Activated naive CD8-positive, alpha-beta T cell treated with anti-CD3 and anti-CD28 coated beads, Interleukin-2, amount 50 U/mL, for 24 hours (primary cell): ENCODE results near the gene DGCR2.

Source experiments
- ATAC-seq: fragments of 150-1000 bp; cut with Tn5 transposase; one replicate; pipeline ENCODE4 v1.10.0; 2021
- DNase-seq: peaks from one replicate; pipeline ENCODE4 v3.0.0; 2021
- H3K27ac Mint-ChIP-seq: one replicate; pipeline ENCODE4 v1.8.0; 2021; ENCODE audit warnings: mild to moderate bottlenecking, mixed read lengths
- H3K27me3 Mint-ChIP-seq: one replicate; pipeline ENCODE4 v1.8.0; 2021; ENCODE audit warnings: mixed read lengths
- H3K36me3 Mint-ChIP-seq: one replicate; pipeline ENCODE4 v1.8.0; 2021; ENCODE audit warnings: low read depth, mixed read lengths
- H3K4me1 Mint-ChIP-seq: one replicate; pipeline ENCODE4 v1.8.0; 2021; ENCODE audit warnings: mixed read lengths
- H3K4me3 Mint-ChIP-seq: one replicate; pipeline ENCODE4 v1.8.0; 2021; ENCODE audit warnings: mild to moderate bottlenecking, moderate library complexity, mixed read lengths
- H3K9me3 Mint-ChIP-seq: one replicate; pipeline ENCODE4 v1.8.0; 2021; ENCODE audit warnings: mixed read lengths

DGCR2 gene

DNA sequence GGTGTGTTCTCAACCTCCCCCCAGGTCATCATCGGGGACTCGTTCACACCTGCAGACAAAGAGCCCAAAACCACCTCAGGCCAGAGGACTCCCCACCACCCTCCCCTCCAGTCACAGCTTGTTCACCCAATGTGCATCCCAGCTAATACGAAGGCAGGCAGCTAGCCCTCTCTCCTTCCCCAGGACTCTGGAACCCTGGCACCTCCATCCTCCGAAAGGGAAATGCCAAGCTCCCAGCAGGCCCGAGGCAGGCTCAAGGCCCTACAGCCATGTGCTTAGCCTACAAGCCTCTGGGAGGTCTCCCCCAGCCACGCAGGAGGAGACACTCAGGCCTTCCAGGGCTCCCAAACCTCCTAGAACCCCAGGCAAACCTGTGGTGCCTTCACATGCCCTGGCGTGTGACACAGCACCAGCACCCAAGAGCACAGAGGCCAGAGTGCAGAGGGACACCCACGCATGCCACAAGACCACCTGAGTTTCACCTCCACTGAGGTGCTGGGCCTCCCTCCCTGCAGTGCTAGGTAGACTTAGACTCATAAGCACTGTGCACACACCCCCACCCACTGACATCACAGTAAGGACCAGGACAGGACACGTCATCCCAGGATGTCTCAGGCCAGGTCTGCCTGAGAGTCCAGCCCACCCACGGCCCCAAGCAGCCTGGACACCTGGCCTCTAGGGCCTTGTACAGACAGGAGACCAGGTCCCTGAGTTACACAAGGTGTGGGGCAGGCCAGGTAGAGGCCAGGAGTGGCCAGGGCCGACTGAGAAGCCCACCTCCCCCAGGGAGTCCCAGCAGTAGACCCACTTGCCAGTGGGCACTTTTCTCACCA is 15.4 kb upstream of the DGCR2 start:
- Mint-ChIP-seq H3K4me1 (peaks cover under 1% of the 10 kb centered on the region), H3K4me3 (no peak overlapping the region), H3K9me3 (no peaks in the 10 kb centered on the region), H3K27me3 (no peaks in the 10 kb centered on the region), H3K27ac (no peak overlapping the region), H3K36me3 (peaks cover 20% of the 10 kb centered on the region)
- DNase-seq (no peak), ATAC-seq (no peak)

DNA sequence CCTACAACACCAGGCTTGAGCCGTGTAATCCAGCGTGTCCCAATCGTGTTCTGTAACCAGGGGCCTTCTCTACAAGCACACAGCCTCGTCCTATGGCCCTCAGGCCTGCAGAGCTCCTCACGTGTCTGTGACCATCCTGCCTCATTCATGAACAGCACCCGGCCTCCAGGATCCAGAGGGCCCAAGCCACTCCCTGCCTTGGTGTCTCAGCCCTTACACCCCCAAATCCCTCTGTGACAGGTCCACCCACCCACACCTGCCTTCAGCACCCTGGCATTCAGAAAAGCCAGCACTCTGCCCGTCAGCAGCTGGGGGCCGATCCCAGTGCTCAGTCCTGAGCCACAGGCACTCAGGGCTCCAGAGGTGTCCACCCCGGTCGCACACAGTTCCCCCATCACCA is 14.7 kb upstream of the DGCR2 start:
- H3K4me3 Mint-ChIP-seq = no peak overlapping the region
- H3K4me1 Mint-ChIP-seq = no peaks in the 10 kb centered on the region
- H3K27ac Mint-ChIP-seq = no peak overlapping the region
- no peaks in the 10 kb centered on the region for H3K9me3 Mint-ChIP-seq
- no peaks in the 10 kb centered on the region for H3K27me3 Mint-ChIP-seq
- H3K36me3 Mint-ChIP-seq = peaks cover 20% of the 10 kb centered on the region
- no peak for DNase-seq
- ATAC-seq = no peak

DNA sequence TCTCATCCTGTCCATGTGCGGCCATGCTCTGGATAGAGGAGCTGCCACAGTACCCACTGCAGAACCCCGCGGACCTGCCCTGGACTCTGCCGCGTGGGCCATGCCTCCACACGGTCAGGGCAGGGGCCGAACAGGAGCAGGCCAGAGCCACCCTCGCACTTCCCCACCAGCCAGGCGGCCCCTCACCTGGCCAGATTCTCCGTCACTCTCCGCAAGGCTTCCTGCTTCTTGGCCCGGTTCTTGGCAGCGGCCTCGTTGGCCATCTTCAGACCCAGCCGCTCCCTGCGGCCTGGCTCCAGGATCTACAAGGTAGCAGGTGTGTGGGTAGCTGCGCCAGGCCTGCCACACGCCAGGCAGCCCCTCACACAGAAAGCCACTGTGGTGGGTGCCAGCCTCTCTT is 12.7 kb upstream of the DGCR2 start:
- Mint-ChIP-seq H3K9me3 (no peaks in the 10 kb centered on the region), H3K27me3 (no peaks in the 10 kb centered on the region)

DNA sequence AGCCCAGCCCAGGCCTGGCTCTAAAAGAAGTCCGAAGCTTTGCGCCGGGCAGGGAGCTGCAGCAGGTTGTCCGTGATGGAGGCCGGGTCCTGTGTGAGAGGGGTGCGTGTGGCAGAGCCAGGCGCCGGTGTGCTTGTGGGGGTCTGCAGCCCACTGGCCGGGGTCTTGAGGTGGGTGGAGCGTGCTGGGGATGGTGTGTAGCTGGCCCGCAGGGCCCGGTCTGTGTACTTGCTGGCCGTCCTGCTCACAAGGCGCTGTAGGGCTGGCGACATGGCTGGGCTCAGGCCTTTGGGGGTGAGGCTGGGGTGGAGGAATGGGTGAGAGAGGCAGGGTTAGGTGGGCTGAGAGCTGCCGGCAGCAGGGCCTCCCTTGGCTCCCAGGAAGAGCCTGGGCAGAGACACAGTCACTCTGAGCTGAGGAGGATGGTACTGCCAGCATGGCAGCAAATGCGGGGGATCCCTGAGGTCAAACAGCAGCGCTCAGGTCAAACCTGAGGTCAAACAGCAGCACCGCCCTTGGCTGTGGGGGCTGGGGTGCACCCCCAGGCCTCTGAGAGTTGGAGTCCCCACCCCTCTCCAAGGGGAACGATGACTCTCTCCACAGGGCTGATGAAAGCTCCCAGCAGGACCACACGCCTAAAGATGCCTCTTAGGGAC is 12.1 kb upstream of the DGCR2 start:
- Mint-ChIP-seq H3K27me3 (no peaks in the 10 kb centered on the region), H3K4me1 (no peaks in the 10 kb centered on the region), H3K4me3 (no peak overlapping the region), H3K9me3 (no peaks in the 10 kb centered on the region), H3K36me3 (peaks cover 18% of the 10 kb centered on the region), H3K27ac (no peak overlapping the region)
- DNase-seq (no peak), ATAC-seq (no peak)

More for the DNA sequence above, 12.7 kb upstream of the DGCR2 start:
- H3K4me3 Mint-ChIP-seq = no peak overlapping the region
- no peaks in the 10 kb centered on the region for H3K4me1 Mint-ChIP-seq
- ATAC-seq (no peak), DNase-seq (no peak)
- H3K27ac Mint-ChIP-seq = no peak overlapping the region
- H3K36me3 Mint-ChIP-seq = peaks cover 21% of the 10 kb centered on the region

DNA sequence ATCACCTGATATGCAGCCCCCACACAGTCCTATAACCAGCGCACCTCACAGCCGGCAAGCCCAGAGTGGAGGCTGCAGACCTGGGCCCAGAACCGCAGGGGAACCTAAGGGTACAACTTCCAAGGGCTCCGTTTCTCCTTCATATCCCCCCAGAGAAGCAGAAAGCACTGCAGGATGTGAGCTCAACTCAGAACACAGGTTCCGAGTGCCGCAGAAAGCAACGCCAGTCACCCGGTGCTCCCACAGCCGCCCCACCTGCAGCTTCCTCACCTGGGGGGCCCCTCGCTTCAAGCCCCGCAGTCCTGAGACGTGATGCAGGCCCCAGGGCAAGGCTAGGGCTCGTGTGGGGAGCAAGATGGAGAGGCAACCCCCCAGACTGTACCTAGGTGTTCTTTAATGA is 11.3 kb upstream of the DGCR2 start:
- Mint-ChIP-seq H3K4me1 (no peaks in the 10 kb centered on the region), H3K36me3 (peaks cover 17% of the 10 kb centered on the region), H3K27me3 (no peaks in the 10 kb centered on the region), H3K9me3 (no peaks in the 10 kb centered on the region), H3K4me3 (no peak overlapping the region), H3K27ac (no peak overlapping the region)
- DNase-seq (no peak), ATAC-seq (peak; percentile 10)

DNA sequence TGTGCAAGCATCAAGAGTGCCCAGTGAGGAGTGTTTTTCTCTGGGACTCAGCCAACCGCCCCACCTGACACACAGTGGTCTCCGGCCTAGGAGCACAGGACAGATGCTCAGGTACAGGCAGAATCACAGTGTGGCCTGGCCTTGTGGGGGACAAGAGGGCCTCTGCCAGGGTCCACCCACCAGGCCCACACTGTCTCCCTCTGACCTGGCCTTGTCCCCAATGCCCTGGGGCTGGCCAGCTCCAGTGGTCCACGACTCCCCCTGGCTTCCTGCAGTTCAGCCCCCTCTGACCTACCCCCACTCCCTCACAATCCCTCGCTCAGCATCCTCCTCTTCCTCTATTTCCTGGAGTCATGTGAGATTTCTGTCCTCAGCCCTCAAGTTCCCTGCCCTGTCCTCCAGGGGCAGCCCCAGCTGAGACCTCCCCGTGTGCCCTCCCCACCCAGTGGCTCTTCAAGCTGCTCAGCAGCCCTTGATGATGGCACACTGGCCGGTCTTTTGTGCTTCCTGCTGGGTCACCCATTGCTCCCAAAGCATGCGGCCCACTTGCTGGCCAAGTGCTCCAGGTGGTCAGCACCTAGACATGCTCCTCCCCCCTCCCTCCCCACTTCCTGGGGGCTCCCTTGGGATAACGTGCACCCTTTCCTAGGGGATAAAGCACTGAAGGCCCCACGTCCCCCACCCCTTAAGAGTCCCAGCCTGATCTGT is 10.6 kb upstream of the DGCR2 start:
- Mint-ChIP-seq H3K4me3 (no peak overlapping the region), H3K4me1 (no peaks in the 10 kb centered on the region), H3K36me3 (peaks cover 17% of the 10 kb centered on the region), H3K27me3 (no peaks in the 10 kb centered on the region), H3K27ac (no peak overlapping the region), H3K9me3 (no peaks in the 10 kb centered on the region)
- DNase-seq = no peak
- no peak for ATAC-seq

DNA sequence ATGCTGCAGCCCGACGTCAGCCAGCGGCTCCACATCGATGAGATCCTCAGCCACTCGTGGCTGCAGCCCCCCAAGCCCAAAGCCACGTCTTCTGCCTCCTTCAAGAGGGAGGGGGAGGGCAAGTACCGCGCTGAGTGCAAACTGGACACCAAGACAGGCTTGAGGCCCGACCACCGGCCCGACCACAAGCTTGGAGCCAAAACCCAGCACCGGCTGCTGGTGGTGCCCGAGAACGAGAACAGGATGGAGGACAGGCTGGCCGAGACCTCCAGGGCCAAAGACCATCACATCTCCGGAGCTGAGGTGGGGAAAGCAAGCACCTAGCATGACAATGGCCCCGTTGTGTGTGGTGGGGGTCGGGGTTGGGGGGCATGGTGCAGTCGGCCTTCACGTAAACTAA is 9.9 kb upstream of the DGCR2 start:
- Mint-ChIP-seq H3K36me3 (peaks cover 17% of the 10 kb centered on the region), H3K4me3 (no peak overlapping the region), H3K27ac (no peak overlapping the region), H3K27me3 (no peaks in the 10 kb centered on the region), H3K4me1 (no peaks in the 10 kb centered on the region), H3K9me3 (no peaks in the 10 kb centered on the region)
- no peak for ATAC-seq
- no peak for DNase-seq

DNA sequence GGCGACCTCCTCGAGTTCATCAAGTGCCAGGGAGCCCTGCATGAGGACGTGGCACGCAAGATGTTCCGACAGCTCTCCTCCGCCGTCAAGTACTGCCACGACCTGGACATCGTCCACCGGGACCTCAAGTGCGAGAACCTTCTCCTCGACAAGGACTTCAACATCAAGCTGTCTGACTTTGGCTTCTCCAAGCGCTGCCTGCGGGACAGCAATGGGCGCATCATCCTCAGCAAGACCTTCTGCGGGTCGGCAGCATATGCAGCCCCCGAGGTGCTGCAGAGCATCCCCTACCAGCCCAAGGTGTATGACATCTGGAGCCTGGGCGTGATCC is 9.4 kb upstream of the DGCR2 start:
- no peaks in the 10 kb centered on the region for H3K27me3 Mint-ChIP-seq
- no peaks in the 10 kb centered on the region for H3K4me1 Mint-ChIP-seq

DNA sequence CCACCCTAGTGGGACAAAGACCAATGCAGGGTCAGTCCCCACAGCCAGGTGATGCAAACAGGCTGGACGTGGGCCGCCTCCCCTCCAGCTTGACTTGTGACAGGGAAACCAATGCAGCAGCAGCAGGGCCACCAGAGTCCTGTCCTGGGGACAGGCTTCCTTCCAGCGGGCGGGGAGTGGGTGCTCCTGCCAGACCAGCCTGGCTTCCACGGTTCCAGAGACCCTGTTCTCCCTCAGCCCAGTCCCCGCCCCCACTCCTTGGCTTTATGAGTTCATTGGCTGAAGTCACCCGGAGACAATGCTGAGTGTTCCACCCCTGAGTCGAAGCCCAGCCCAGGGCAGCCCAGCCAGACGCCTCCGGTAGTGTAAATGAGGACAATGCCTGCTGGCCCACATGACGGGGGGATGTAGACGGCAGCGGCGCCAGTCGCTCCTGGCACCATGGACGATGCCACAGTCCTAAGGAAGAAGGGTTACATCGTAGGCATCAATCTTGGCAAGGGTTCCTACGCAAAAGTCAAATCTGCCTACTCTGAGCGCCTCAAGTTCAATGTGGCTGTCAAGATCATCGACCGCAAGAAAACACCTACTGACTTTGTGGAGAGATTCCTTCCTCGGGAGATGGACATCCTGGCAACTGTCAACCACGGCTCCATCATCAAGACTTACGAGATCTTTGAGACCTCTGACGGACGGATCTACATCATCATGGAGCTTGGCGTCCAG is 8.9 kb upstream of the DGCR2 start, which contains the start of gene TSSK2:
TSSK2 (plus strand) TSS at position 350 of the 726 bp plus-strand sequence; CDS start at position 442, 92 bp downstream.
- no peak for ATAC-seq
- Mint-ChIP-seq H3K27me3 (no peaks in the 10 kb centered on the region), H3K9me3 (no peaks in the 10 kb centered on the region), H3K4me1 (no peaks in the 10 kb centered on the region), H3K4me3 (no peak within 1 kb of the TSS), H3K27ac (no peak within 1 kb of the TSS), H3K36me3 (peaks cover 11% of the 10 kb centered on the region)
- DNase-seq = no peak

More for the DNA sequence above, 9.4 kb upstream of the DGCR2 start:
- DNase-seq (no peak), ATAC-seq (no peak)
- Mint-ChIP-seq H3K4me3 (no peak overlapping the region), H3K36me3 (peaks cover 15% of the 10 kb centered on the region), H3K9me3 (no peaks in the 10 kb centered on the region), H3K27ac (no peak overlapping the region)

DNA sequence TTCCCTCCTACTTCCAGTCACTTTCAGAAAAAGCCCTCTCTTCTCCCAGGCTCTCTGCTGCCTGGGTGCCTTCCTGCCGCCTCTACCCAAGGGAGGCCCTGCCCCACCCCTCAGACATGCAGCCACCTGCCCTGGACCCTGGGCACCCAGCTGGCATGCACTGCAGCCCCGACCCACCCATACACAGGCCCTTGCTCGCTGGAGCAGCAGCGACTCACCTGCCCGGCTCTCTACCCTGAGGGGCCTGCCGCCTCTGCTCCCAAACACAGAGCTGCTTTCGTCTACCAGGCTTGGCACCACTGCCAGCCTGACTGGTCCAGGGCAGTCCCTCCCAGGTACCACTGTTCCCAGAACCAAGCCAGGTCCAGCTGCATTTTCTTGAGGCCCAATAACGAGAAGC is 7.7 kb upstream of the DGCR2 start:
- no peaks in the 10 kb centered on the region for H3K4me1 Mint-ChIP-seq
- H3K36me3 Mint-ChIP-seq = peaks cover 5% of the 10 kb centered on the region
- ATAC-seq (no peak), DNase-seq (no peak)
- H3K4me3 Mint-ChIP-seq = no peak overlapping the region
- no peaks in the 10 kb centered on the region for H3K27me3 Mint-ChIP-seq
- H3K9me3 Mint-ChIP-seq = no peaks in the 10 kb centered on the region
- no peak overlapping the region for H3K27ac Mint-ChIP-seq

DNA sequence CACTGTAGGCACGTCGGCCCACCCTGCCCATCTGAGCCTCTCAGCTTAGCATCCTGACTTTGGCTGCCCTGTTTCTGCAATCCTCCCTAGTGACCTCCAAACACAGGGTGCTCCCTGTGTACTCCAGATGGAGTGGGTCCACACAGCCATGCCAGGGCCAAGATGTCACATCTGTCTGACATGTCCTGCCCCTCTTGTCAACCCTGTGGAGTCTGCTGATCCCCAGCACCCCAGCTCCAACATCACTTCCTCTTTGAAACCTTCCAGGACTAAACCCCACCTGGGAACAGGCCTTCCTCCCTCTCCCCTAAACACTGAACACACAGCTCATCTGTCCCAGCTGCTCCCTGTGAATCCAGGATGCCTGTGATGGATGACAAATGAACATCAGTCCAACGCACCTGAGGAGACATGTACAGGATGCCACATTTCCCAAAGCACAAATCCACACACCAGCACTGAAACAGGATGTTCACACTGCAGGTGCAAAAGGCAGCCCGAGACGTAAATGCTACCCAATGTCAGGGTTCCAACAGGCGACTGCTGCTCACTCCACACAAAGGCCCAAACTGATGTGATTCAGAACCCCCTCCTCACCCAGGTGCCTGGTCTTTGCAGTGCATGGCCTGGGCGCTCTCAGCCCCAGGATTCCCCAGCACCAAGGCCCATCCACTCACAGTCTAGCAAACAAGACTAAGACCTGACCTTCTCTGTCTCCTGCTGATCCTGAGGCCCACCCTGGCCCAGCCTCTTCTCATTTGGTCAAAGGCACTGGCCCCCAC is 6.9 kb upstream of the DGCR2 start:
- no peak for DNase-seq
- H3K4me3 Mint-ChIP-seq = no peak overlapping the region
- no peak overlapping the region for H3K27ac Mint-ChIP-seq
- H3K4me1 Mint-ChIP-seq = no peaks in the 10 kb centered on the region
- no peaks in the 10 kb centered on the region for H3K27me3 Mint-ChIP-seq
- peaks cover 5% of the 10 kb centered on the region for H3K36me3 Mint-ChIP-seq
- ATAC-seq = no peak
- no peaks in the 10 kb centered on the region for H3K9me3 Mint-ChIP-seq

DNA sequence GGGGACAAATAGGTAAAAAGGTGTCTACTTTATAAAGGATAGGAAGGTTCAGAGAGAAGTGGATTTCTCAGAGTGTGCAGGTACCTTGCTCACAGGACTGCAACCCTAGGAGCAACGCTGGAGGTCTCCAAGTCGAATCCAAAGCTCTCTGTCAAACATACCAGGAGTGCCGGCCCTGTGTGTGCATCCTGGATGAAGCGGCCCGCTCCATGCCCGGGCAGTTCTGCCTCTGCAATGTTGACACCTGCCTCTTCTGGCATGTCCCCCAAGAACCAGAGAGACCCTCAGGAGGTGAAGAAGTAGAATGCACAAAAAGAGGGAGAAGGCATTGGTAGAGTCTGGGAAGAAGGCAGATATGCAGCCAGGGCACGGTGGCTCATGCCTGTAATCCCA is 5.8 kb upstream of the DGCR2 start:
- H3K4me3 Mint-ChIP-seq = no peak overlapping the region
- no peaks in the 10 kb centered on the region for H3K27me3 Mint-ChIP-seq
- ATAC-seq (no peak), DNase-seq (no peak)
- H3K36me3 Mint-ChIP-seq = peaks cover 3% of the 10 kb centered on the region
- H3K27ac Mint-ChIP-seq = no peak overlapping the region
- H3K4me1 Mint-ChIP-seq = peaks cover 5% of the 10 kb centered on the region
- no peaks in the 10 kb centered on the region for H3K9me3 Mint-ChIP-seq

DNA sequence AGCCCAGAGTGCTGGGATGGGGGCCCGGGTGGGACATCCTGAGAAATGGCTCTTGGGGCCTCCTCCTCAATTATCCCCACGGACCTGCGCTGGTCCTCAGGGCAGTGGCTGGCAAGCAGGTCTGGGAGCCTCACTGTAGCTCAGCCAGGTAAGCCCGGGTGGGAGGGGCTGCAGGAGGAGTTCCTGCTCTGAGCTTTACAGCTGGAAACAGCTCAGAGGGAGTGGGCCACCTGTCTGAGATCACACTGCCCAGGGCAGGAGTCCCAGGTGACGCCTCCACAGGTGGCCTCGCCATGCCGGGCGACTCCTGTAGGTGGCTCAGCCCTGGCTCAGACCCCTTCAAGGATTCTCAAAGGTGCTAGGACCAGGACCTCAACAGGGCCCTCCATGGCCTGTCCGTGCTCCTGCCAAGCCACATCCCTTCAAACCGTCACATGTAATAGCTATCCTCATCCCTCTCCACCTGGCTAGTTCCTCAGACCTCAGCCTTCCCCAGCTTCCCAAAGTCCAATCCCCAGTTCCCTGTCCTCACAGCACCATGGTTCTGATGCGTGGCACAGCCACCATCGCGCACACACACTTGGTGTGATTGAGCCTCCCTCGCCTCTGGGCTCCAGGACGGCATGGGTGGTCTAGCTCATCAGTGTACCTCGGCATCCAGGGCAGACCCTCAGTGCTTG is 5.3 kb upstream of the DGCR2 start:
- no peak overlapping the region for H3K4me3 Mint-ChIP-seq
- H3K36me3 Mint-ChIP-seq = peaks cover 3% of the 10 kb centered on the region
- ATAC-seq (no peak), DNase-seq (no peak)
- H3K9me3 Mint-ChIP-seq = no peaks in the 10 kb centered on the region
- peaks cover 10% of the 10 kb centered on the region for H3K4me1 Mint-ChIP-seq
- H3K27ac Mint-ChIP-seq = no peak overlapping the region
- no peaks in the 10 kb centered on the region for H3K27me3 Mint-ChIP-seq
